HCT116 (cell line): Measurements from ENCODE around the gene SOD3.

Experiments
- CBX3 ChIP-seq: IDR thresholded peaks from 2 replicates; pipeline ENCODE4 v1.6.1; 2012; ENCODE audit warnings: low read depth
- CEBPB ChIP-seq: IDR thresholded peaks from 2 replicates; pipeline ENCODE4 v1.6.1; 2012; ENCODE audit warnings: low read depth
- EZH2 ChIP-seq: fragments of 200-600 bp; sonication (generic); IDR thresholded peaks from 2 replicates; pipeline ENCODE4 v1.6.1; 2017; ENCODE audit warnings: antibody characterized with exemption, mixed run types
- EZH2phosphoT487 ChIP-seq: fragments of 200-600 bp; IDR thresholded peaks from 2 replicates; pipeline ENCODE4 v1.6.1; 2018; ENCODE audit warnings: antibody characterized with exemption, borderline replicate concordance
- JUND ChIP-seq: IDR thresholded peaks from 2 replicates; pipeline ENCODE4 v1.6.1; 2012
- POLR2A ChIP-seq: IDR thresholded peaks from 2 replicates; pipeline ENCODE4 v1.7.0; 2011; ENCODE audit warnings: borderline replicate concordance; ENCODE audit not compliant: insufficient read depth, insufficient read length; ENCODE audit errors: extremely low read depth
- POLR2AphosphoS5 ChIP-seq: IDR thresholded peaks from 2 replicates; pipeline ENCODE4 v1.6.1; 2011; ENCODE audit warnings: mild to moderate bottlenecking, low read depth, low read length, moderate library complexity
- SP1 ChIP-seq: IDR thresholded peaks from 2 replicates; pipeline ENCODE4 v1.6.1; 2012; ENCODE audit warnings: low read depth
- SRF ChIP-seq: IDR thresholded peaks from 2 replicates; pipeline ENCODE4 v1.6.1; 2012; ENCODE audit warnings: low read depth
- YY1 ChIP-seq: IDR thresholded peaks from 2 replicates; pipeline ENCODE4 v1.6.1; 2011; ENCODE audit warnings: low read length, low read depth, moderate library complexity, mild to moderate bottlenecking; ENCODE audit not compliant: insufficient replicate concordance; ENCODE audit errors: extremely low read depth
- TF ChIP-seq, protein P1 (sequence below), 3 experiments: fragments of 200-600 bp in 1 of 3; sonication (generic) in 1 of 3; IDR thresholded peaks in 2 of 3; conservative IDR thresholded peaks in 1 of 3; 2 replicates each; pipeline ENCODE4 v1.5.1; 2012 to 2017; ENCODE audit warnings: low read depth in 2 of 3, low read length in 2 of 3, antibody characterized with exemption in 1 of 3, borderline replicate concordance in 1 of 3, control low read depth in 1 of 3, mild to moderate bottlenecking in 1 of 3, mixed read lengths in 1 of 3, mixed run types in 1 of 3, moderate library complexity in 1 of 3; ENCODE audit not compliant: insufficient read depth in 1 of 3
- TF ChIP-seq, protein P2 (sequence below): IDR thresholded peaks from 2 replicates; pipeline ENCODE4 v1.6.1; 2012
- TF ChIP-seq, protein P3 (sequence below): IDR thresholded peaks from 2 replicates; pipeline ENCODE4 v1.6.1; 2012; ENCODE audit warnings: low read depth

DNA sequence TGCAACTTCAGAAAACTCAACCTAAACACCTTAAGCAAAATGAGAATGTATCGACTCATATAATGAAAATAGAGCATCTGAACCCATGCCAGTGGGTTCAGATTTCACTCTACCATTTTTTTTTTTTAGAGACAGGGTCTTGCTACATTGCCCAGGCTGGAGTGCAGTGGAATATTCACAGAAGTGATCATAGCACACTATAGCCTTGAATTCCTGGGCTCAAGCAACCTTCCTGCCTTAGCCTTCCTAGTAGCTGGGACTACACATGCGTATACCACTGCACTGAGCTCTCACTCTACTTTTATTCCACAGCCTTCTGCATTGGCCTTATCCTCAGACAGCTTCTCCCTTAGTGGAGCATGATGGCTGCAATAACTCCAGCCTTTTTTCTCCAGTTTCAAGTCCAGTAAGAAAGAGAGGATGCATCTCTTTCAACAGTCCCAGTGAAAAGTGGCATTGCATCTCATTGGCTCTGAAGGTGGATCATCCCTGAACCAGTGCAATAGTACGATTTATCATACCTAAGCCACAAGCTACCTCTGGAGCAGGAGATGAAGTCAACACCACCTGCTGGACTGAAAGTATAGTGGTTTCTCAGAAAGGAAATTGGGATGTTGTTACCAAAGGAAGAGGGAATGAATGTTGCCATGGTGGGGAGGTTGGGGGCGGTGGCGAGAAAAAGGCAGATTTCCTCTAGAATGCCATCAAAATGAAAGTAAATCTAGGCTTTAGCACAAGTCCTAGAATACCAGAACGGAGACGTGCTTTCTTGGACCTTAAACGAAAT is 2.0 kb upstream of the SOD3 start:
- TF ChIP-seq, protein P1, sequence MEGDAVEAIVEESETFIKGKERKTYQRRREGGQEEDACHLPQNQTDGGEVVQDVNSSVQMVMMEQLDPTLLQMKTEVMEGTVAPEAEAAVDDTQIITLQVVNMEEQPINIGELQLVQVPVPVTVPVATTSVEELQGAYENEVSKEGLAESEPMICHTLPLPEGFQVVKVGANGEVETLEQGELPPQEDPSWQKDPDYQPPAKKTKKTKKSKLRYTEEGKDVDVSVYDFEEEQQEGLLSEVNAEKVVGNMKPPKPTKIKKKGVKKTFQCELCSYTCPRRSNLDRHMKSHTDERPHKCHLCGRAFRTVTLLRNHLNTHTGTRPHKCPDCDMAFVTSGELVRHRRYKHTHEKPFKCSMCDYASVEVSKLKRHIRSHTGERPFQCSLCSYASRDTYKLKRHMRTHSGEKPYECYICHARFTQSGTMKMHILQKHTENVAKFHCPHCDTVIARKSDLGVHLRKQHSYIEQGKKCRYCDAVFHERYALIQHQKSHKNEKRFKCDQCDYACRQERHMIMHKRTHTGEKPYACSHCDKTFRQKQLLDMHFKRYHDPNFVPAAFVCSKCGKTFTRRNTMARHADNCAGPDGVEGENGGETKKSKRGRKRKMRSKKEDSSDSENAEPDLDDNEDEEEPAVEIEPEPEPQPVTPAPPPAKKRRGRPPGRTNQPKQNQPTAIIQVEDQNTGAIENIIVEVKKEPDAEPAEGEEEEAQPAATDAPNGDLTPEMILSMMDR (IDR thresholded peaks at IDR 0.05 in 2 of 3, conservative IDR thresholded peaks at IDR 0.05 in 1 of 3; ENCODE audit: borderline replicate concordance in 1 of 3, insufficient read depth in 1 of 3, low read depth in 2 of 3, low read length in 2 of 3): peak; percentile 18 to 41 (median 40); a peak in 5 of 6 replicates
- TF ChIP-seq, protein P2, sequence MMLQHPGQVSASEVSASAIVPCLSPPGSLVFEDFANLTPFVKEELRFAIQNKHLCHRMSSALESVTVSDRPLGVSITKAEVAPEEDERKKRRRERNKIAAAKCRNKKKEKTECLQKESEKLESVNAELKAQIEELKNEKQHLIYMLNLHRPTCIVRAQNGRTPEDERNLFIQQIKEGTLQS: no peak
- no peak for TF ChIP-seq YY1
- TF ChIP-seq POLR2AphosphoS5: no peak
- TF ChIP-seq CBX3: no peak
- no peak for TF ChIP-seq EZH2phosphoT487
- TF ChIP-seq SP1: no peak
- TF ChIP-seq POLR2A: no peak
- no peak for TF ChIP-seq EZH2
- no peak for TF ChIP-seq JUND
- no peak for TF ChIP-seq SRF
- no peak for TF ChIP-seq CEBPB
- TF ChIP-seq, protein P3, sequence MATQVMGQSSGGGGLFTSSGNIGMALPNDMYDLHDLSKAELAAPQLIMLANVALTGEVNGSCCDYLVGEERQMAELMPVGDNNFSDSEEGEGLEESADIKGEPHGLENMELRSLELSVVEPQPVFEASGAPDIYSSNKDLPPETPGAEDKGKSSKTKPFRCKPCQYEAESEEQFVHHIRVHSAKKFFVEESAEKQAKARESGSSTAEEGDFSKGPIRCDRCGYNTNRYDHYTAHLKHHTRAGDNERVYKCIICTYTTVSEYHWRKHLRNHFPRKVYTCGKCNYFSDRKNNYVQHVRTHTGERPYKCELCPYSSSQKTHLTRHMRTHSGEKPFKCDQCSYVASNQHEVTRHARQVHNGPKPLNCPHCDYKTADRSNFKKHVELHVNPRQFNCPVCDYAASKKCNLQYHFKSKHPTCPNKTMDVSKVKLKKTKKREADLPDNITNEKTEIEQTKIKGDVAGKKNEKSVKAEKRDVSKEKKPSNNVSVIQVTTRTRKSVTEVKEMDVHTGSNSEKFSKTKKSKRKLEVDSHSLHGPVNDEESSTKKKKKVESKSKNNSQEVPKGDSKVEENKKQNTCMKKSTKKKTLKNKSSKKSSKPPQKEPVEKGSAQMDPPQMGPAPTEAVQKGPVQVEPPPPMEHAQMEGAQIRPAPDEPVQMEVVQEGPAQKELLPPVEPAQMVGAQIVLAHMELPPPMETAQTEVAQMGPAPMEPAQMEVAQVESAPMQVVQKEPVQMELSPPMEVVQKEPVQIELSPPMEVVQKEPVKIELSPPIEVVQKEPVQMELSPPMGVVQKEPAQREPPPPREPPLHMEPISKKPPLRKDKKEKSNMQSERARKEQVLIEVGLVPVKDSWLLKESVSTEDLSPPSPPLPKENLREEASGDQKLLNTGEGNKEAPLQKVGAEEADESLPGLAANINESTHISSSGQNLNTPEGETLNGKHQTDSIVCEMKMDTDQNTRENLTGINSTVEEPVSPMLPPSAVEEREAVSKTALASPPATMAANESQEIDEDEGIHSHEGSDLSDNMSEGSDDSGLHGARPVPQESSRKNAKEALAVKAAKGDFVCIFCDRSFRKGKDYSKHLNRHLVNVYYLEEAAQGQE: no peak
